GM12892 (cell line): ENCODE data around the gene MEN1.

Experiments used
- POLR2A ChIP-seq: IDR thresholded peaks from 2 replicates; pipeline ENCODE4 v1.6.1; 2011; ENCODE audit warnings: low read depth, low read length, control low read depth
- POLR2AphosphoS5 ChIP-seq: IDR thresholded peaks from 2 replicates; pipeline ENCODE4 v1.6.1; 2011; ENCODE audit warnings: low read depth, low read length, control low read depth
- TAF1 ChIP-seq: IDR thresholded peaks from 2 replicates; pipeline ENCODE4 v1.6.1; 2011; ENCODE audit warnings: low read depth, mild to moderate bottlenecking, control low read depth, low read length, borderline replicate concordance

- TF ChIP-seq POLR2A (no peak), POLR2AphosphoS5 (no peak), TAF1 (no peak)
Measured at GRCh38 chr11:64759131-64759721, 51.1 kb downstream of the MEN1 start.
